GM18951 (cell line): ENCODE data around the gene CCDC71.

ENCODE experiments used
- POLR2A ChIP-seq: IDR thresholded peaks from 4 replicates; pipeline ENCODE4 v1.6.1; 2011; ENCODE audit warnings: mild to moderate bottlenecking; ENCODE audit not compliant: insufficient read length, insufficient read depth; ENCODE audit errors: extremely low read depth
- in situ Hi-C: fragments of 300-500 bp; cut with MboI; formaldehyde crosslinking; loops from one replicate; pipeline ENCODE4 v1.12.0; 2022; ENCODE audit warnings: low sequenced_read_pairs, mixed read lengths, inconsistent platforms; ENCODE audit not compliant: unreplicated experiment

The CCDC71 gene

GRCh38 chr3:49165771-49166751 is at the start of gene CCDC71:
Gene CCDC71, minus strand, starts transcription at chr3:49166331. Its CDS starts 2,123 bp downstream, at chr3:49164208.
- TF ChIP-seq POLR2A = peak; percentile 81
- in situ Hi-C loops = no loop called here

- in situ Hi-C loops = no loop called here
- TF ChIP-seq POLR2A = no peak
Measured at GRCh38 chr3:49213998-49214397, 47.9 kb upstream of the CCDC71 start.

GRCh38 chr3:49213541-49213943 is 47.4 kb upstream of the CCDC71 start:
- TF ChIP-seq POLR2A = no peak
- in situ Hi-C loops = no loop called here

GRCh38 chr3:49199900-49200281 is 33.8 kb upstream of the CCDC71 start:
- in situ Hi-C loops = no loop called here
- no peak for TF ChIP-seq POLR2A

- TF ChIP-seq POLR2A = no peak
- in situ Hi-C loops = no loop called here
Measured at GRCh38 chr3:49199239-49199899, 33.2 kb upstream of the CCDC71 start.

- in situ Hi-C loops = no loop called here
- no peak for TF ChIP-seq POLR2A
Measured at GRCh38 chr3:49198611-49199230, 32.6 kb upstream of the CCDC71 start.

- TF ChIP-seq POLR2A = no peak
- in situ Hi-C loops = no loop called here
Measured at GRCh38 chr3:49198161-49198560, 32.0 kb upstream of the CCDC71 start.

GRCh38 chr3:49191741-49192140 is 25.6 kb upstream of the CCDC71 start:
- in situ Hi-C loops = no loop called here
- TF ChIP-seq POLR2A = no peak

- in situ Hi-C loops = no loop called here
- TF ChIP-seq POLR2A = no peak
Measured at GRCh38 chr3:49183873-49184272, 17.7 kb upstream of the CCDC71 start.

- TF ChIP-seq POLR2A = no peak
- in situ Hi-C loops = no loop called here
Measured at GRCh38 chr3:49182682-49183081, 16.6 kb upstream of the CCDC71 start.

- in situ Hi-C loops = no loop called here
- TF ChIP-seq POLR2A = no peak
Measured at GRCh38 chr3:49181351-49181750, 15.2 kb upstream of the CCDC71 start.

GRCh38 chr3:49180116-49180515 is 14.0 kb upstream of the CCDC71 start:
- in situ Hi-C loops = no loop called here
- TF ChIP-seq POLR2A = no peak

GRCh38 chr3:49177073-49177472 is 10.9 kb upstream of the CCDC71 start:
- in situ Hi-C loops = loop anchor here (10.0 kb wide), 1 partner anchor 268 kb away; no protein-coding TSS in a partner anchor
- no peak for TF ChIP-seq POLR2A
